H1 (cell line): ENCODE measurements around the gene ACLY. TPM values are rescaled to one million over a fixed set of nuclear protein-coding genes. Genes with fewer than 3 reads are reported as not detected.

Experiments used
- GABPA ChIP-seq: IDR thresholded peaks from 2 replicates; pipeline ENCODE4 v1.6.1; 2011; ENCODE audit warnings: mild to moderate bottlenecking, low read length, moderate library complexity, borderline replicate concordance; ENCODE audit not compliant: insufficient read depth
- JUN ChIP-seq: IDR thresholded peaks from 2 replicates; pipeline ENCODE4 v1.6.1; 2011; ENCODE audit warnings: low read depth, mild to moderate bottlenecking, improper control_type of control experiment, low read length
- SIN3A ChIP-seq, 2 experiments: IDR thresholded peaks in 1 of 2; conservative IDR thresholded peaks in 1 of 2; 2 replicates each; pipeline ENCODE4 v1.6.1; 2011 to 2012; ENCODE audit warnings: low read length in 2 of 2, improper control_type of control experiment in 1 of 2, low read depth in 1 of 2, mild to moderate bottlenecking in 1 of 2
- ZNF274 ChIP-seq: IDR thresholded peaks from 2 replicates; pipeline ENCODE4 v1.7.0; 2012; ENCODE audit warnings: low read length, borderline replicate concordance; ENCODE audit errors: extremely low read depth
- polyA plus RNA-seq, 7 experiments: library from polyadenylated mRNA; depleted of rRNA in 3 of 7; stranded (reverse) in 5 of 7; unstranded in 2 of 7; fragments of >200 nt in 5 of 7; fragments of 200-250 nt in 2 of 7; gene quantifications; 1 replicate in 5 of 7; 2 replicates in 1 of 7; 4 replicates in 1 of 7; pipeline versions ENCODE4 v1.2.1 to v1.2.3, GENCODE V29; 2011 to 2013; ENCODE audit warnings: missing spikeins in 2 of 7, mixed read lengths in 2 of 7
- total RNA-seq: library from RNA; stranded (reverse); fragmentation: NEBNext Ultra II Directional; extraction: Animal tissue kit (Norgen Biotek cat#: 25700); gene quantifications from 2 replicates; pipeline ENCODE4 v1.2.1, GENCODE V29; 2021

The ACLY gene
- total and polyA plus RNA-seq, 2 of the 8 experiments (the other 6 are each of a cell fraction or from before 2014, with no cell fraction given), result 167 to 393 TPM

GRCh38 chr17:41823580-41823979 is 95.2 kb downstream of the ACLY start (continued):
- TF ChIP-seq SIN3A (conservative IDR thresholded peaks at IDR 0.05 in 1 of 2, IDR thresholded peaks at IDR 0.05 in 1 of 2; ENCODE audit: low read depth in 1 of 2, low read length in 2 of 2) (no peak), GABPA (no peak), JUN (no peak), ZNF274 (no peak)
- TF ChIP-seq, all 59 proteins: peak for 0
